Activated naive CD4-positive, alpha-beta T cell treated with anti-CD3 and anti-CD28 coated beads, Interleukin-2, amount 50 U/mL, for 72 hours (primary cell): ENCODE results near the gene R3HCC1L. TPM values are rescaled to one million over a fixed set of nuclear protein-coding genes. Genes with fewer than 3 reads are reported as not detected.
A peak's percentile ranks its signal among the peaks of the same experiment; 100 is the strongest.

Source experiments
- ATAC-seq, 2 donors: fragments of 150-1000 bp; cut with Tn5 transposase; 2 replicates each; pipeline ENCODE4 v1.10.0; 2021; ENCODE audit warnings: mild to moderate bottlenecking in 2 of 2, moderate library complexity in 2 of 2
- DNase-seq, 2 donors: peaks; one replicate each; pipeline ENCODE4 v3.0.0; 2021 to 2022; ENCODE audit warnings: low spot score in 2 of 2
- H3K27ac Mint-ChIP-seq, 2 donors: one replicate each; pipeline ENCODE4 v1.8.0; 2022; ENCODE audit warnings: mild to moderate bottlenecking in 2 of 2, mixed read lengths in 2 of 2
- H3K36me3 Mint-ChIP-seq, 2 donors: one replicate each; pipeline ENCODE4 v1.8.0; 2022; ENCODE audit warnings: mixed read lengths in 2 of 2
- H3K9me3 Mint-ChIP-seq, 2 donors: one replicate each; pipeline ENCODE4 v1.8.0; 2022; ENCODE audit warnings: mixed read lengths in 2 of 2
- total RNA-seq, 2 donors: library from RNA; stranded (reverse); gene quantifications; one replicate each; pipeline ENCODE4 v1.2.3, GENCODE V29; 2022

The R3HCC1L gene
- 10 to 100 TPM; 15.4 to 16.7 TPM for total RNA-seq

- H3K36me3 Mint-ChIP-seq, result peaks cover 13 to 25% of the 10 kb centered on the region in 2 donors
These were observed at the start of gene R3HCC1L for GRCh38 chr10:98134431-98135221. R3HCC1L (plus strand) TSS chr10:98134657; CDS start chr10:98208115, 73,458 bp downstream.

GRCh38 chr10:98085238-98085637 lies 49.2 kb upstream of the R3HCC1L start:
- no peaks in the 10 kb centered on the region for H3K36me3 Mint-ChIP-seq

More at GRCh38 chr10:98134431-98135221, at the start of gene R3HCC1L:
- peaks cover 3 to 4% of the 10 kb centered on the region in 2 donors for H3K9me3 Mint-ChIP-seq
- DNase-seq (peak; percentile 94 to 96), ATAC-seq (peak; percentile 97)
- peak within 1 kb of the TSS; percentile 74 to 89 for H3K27ac Mint-ChIP-seq

GRCh38 chr10:98086837-98087708 lies 47.4 kb upstream of the R3HCC1L start:
- ATAC-seq, result no peak
- Mint-ChIP-seq H3K27ac (no peak overlapping the region), H3K9me3 (no peaks in the 10 kb centered on the region), H3K36me3 (no peaks in the 10 kb centered on the region)
- DNase-seq, result no peak

More at GRCh38 chr10:98085238-98085637, 49.2 kb upstream of the R3HCC1L start:
- no peak for ATAC-seq
- Mint-ChIP-seq H3K9me3 (no peaks in the 10 kb centered on the region), H3K27ac (no peak overlapping the region)
- no peak for DNase-seq

DNA sequence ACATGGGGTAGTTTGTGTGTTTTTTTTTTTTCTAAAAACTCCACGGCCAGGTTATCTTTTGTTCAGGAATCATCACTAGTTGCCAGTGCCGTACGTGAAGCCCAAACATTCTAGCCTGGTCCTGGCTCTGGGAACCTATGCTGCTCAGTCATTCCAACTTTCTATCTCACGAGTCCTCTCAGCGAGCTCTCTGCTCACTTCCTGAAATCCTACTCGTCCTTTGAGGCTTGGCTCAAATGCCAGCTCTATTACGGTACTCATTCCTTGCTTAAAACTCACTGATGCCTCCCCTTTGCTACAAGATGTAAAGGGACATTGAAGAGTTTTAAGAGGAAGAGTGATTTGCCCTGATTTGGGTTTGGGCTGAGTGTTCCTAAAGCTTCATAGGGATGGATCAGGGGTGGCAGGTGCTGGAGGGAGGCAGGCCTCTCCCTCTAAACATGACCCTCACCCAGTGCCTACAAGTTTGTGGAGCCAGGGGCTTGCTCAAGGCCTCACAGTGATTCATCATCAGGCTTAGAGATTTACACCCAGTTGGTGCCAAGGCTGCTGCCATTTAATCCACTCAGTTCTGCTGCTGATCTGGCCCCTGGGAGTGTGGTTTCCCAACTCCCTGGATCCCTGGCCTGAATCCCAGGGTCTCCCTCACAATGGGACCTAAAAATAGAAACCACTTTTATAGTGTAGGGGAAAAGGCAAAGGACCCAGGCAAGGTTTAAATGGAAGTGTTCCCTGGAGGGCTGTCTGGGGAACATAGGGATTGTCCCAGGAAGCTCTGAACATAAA lies 46.1 kb upstream of the R3HCC1L start:
- DNase-seq (no peak), ATAC-seq (no peak)
- Mint-ChIP-seq H3K27ac (no peak overlapping the region), H3K36me3 (no peaks in the 10 kb centered on the region), H3K9me3 (no peaks in the 10 kb centered on the region)

DNA sequence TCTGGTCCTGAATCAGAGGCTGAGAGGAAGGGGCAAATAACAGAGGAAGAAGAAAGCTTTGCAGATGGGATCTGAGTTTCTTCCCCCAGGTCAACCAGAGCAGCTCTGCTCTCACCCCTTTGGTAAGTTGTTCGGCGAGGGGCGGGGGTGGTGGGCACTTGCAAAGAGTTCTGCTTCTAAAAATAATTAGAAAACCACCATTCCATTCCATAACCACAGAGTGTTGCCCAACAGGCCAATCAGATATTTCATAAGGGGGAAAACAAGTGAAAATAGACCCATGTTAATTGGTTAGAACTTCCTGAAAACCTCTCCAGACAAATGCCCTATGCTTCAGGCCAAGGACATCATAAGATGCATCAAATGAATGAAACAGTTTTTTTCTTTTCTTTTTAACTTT lies 43.6 kb upstream of the R3HCC1L start:
- no peak for DNase-seq
- Mint-ChIP-seq H3K27ac (no peak overlapping the region), H3K36me3 (no peaks in the 10 kb centered on the region), H3K9me3 (no peaks in the 10 kb centered on the region)
- no peak for ATAC-seq

- ATAC-seq (no peak), DNase-seq (no peak)
These were observed 38.1 kb upstream of the R3HCC1L start for GRCh38 chr10:98096316-98096715.

DNA sequence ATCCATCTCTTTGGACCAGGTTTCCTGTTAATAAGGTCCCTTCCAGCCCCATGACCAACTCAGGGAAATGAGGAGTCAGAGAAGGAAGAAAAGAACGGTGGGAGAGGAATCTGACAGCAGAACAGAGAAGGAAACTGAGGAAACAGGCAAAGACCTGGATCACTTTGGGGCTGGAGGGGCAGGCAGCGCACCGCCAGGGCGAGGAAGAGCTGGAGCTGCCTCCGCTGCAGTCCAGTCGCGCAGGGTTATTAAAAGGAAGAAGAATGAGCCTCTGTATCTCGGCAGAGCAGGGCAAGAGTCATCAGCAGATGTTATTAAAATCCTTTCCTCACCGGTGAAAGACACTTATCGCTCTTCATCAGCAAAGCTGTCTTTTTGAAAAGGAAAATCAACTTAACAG lies 37.7 kb upstream of the R3HCC1L start:
- Mint-ChIP-seq H3K36me3 (no peaks in the 10 kb centered on the region), H3K9me3 (no peaks in the 10 kb centered on the region), H3K27ac (no peak overlapping the region)
- ATAC-seq, result no peak
- no peak for DNase-seq

More at GRCh38 chr10:98096316-98096715, 38.1 kb upstream of the R3HCC1L start:
- Mint-ChIP-seq H3K9me3 (no peaks in the 10 kb centered on the region), H3K36me3 (no peaks in the 10 kb centered on the region), H3K27ac (no peak overlapping the region)

DNA sequence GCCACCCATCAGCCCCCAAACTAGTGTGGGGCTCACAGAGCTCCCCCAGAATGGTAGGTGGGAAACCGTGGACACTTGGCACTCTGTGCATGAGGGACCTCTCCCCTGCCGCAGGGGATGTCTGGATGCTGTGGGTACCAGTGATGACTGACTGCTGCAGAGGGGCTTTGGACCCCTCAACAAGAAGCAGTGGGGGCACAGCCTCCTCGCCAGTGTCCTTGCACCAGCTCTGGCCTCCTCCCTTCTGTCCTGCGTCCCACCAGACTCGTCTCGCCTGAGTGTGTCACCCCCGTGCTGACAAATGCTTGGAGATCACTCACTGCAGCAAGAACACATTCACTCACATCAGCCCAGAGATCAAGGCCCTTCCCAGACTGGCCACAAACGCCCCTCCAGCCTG lies 37.3 kb upstream of the R3HCC1L start:
- Mint-ChIP-seq H3K9me3 (no peaks in the 10 kb centered on the region), H3K36me3 (no peaks in the 10 kb centered on the region), H3K27ac (no peak overlapping the region)
- no peak for ATAC-seq
- DNase-seq, result no peak

- H3K27ac Mint-ChIP-seq, result no peak overlapping the region
- ATAC-seq (no peak), DNase-seq (no peak)
- H3K36me3 Mint-ChIP-seq, result no peaks in the 10 kb centered on the region
- H3K9me3 Mint-ChIP-seq, result no peaks in the 10 kb centered on the region
These were observed 36.8 kb upstream of the R3HCC1L start for GRCh38 chr10:98097616-98098015.

DNA sequence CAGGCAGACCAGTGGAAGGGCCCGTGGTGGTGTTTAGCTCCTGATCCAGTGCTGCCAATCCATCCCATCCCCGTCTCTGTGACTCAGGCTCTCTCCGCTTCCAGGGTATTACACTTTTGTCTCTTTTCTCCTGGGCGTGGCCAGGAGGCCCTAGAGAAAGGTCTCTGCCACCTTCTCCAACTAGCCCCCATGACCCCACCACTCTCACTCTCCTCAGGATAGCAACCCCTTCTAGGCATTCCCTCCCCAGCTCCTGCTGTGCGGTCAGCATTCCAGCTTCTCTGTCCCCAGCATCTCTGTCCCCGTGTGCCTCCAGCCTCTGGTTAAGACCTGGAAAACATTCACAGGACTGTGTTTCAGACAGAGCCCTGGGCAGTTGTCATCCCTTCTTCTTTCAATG lies 36.2 kb upstream of the R3HCC1L start:
- H3K36me3 Mint-ChIP-seq, result no peaks in the 10 kb centered on the region
- no peak overlapping the region for H3K27ac Mint-ChIP-seq
- ATAC-seq, result no peak
- no peaks in the 10 kb centered on the region for H3K9me3 Mint-ChIP-seq
- DNase-seq, result no peak

- H3K27ac Mint-ChIP-seq, result no peak overlapping the region
These were observed 34.0 kb upstream of the R3HCC1L start for GRCh38 chr10:98100476-98100875.

GRCh38 chr10:98101366-98101765 lies 33.1 kb upstream of the R3HCC1L start:
- H3K36me3 Mint-ChIP-seq, result no peaks in the 10 kb centered on the region
- ATAC-seq (no peak), DNase-seq (no peak)
- no peaks in the 10 kb centered on the region for H3K9me3 Mint-ChIP-seq
- H3K27ac Mint-ChIP-seq, result no peak overlapping the region

More at GRCh38 chr10:98100476-98100875, 34.0 kb upstream of the R3HCC1L start:
- no peak for DNase-seq
- no peak for ATAC-seq
- H3K9me3 Mint-ChIP-seq, result no peaks in the 10 kb centered on the region
- H3K36me3 Mint-ChIP-seq, result no peaks in the 10 kb centered on the region

DNA sequence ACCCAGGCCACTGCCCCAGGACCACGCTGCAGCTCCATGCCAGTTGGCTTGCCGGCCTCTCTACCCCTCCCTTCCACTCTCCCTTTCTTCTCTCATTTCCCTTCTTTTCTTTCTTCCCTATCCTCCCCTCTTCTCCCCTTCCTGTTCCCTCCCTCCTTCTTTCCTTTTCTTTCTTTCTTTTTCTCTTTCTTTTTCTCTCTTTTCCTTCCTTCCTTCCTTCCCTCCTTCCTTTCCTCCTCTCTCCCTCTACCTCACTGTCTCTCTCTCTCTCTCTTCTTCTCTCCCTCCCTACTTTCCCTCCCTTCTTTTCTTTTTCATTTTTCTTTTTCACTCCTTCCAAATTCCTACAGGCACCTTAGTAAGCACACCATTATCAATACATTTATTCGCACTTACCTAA lies 30.3 kb upstream of the R3HCC1L start:
- ATAC-seq (no peak), DNase-seq (no peak)
- no peaks in the 10 kb centered on the region for H3K36me3 Mint-ChIP-seq
- no peaks in the 10 kb centered on the region for H3K9me3 Mint-ChIP-seq
- H3K27ac Mint-ChIP-seq, result peak overlapping the region in 1 of 2 donors; percentile 0

GRCh38 chr10:98106531-98106930 lies 27.9 kb upstream of the R3HCC1L start:
- no peak for DNase-seq
- H3K36me3 Mint-ChIP-seq, result no peaks in the 10 kb centered on the region
- H3K9me3 Mint-ChIP-seq, result no peaks in the 10 kb centered on the region
- no peak overlapping the region for H3K27ac Mint-ChIP-seq
- ATAC-seq, result no peak

GRCh38 chr10:98107644-98108430 lies 26.6 kb upstream of the R3HCC1L start:
- DNase-seq, result no peak
- no peaks in the 10 kb centered on the region for H3K36me3 Mint-ChIP-seq
- H3K27ac Mint-ChIP-seq, result no peak overlapping the region
- no peaks in the 10 kb centered on the region for H3K9me3 Mint-ChIP-seq
- no peak for ATAC-seq

DNA sequence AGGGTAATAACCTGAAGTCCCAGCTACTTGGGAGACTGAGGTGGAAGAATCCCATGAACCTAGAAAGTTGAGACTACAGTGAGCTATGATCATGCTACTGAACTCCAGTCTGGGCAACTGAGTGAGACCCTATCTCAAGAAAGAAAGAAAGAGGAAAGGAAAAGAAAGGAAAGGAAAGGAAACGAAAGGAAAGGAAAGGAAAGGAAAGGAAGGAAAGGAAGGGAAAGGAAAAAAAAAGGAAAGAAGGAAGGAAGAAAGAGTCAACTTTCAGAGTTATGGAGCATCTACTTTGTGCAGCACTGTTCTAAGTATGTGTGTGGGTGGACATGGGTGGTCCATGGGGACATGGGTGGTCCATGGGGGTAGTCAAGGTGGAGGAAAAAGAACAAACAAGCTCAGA lies 24.1 kb upstream of the R3HCC1L start:
- ATAC-seq, result no peak
- Mint-ChIP-seq H3K9me3 (no peaks in the 10 kb centered on the region), H3K27ac (no peak overlapping the region), H3K36me3 (no peaks in the 10 kb centered on the region)
- no peak for DNase-seq
